Liver (tissue), 3 donors: ENCODE measurements around the gene RPS6KA2.
"Not testable (repeated sequence)": the region's sequence is repeated elsewhere in the genome, so short reads cannot be mapped to it uniquely, and the experiment has no call there.

Experiments used
- ATF3 ChIP-seq: IDR thresholded peaks from 2 replicates; pipeline ENCODE4 v1.6.1; 2016; ENCODE audit warnings: antibody characterized with exemption
- EGR1 ChIP-seq, 2 donors: IDR thresholded peaks; 2 replicates each; pipeline ENCODE4 v1.6.1; 2016 to 2018; ENCODE audit warnings: antibody characterized with exemption in 2 of 2, low read depth in 2 of 2
- GABPA ChIP-seq, 2 donors: IDR thresholded peaks in 1 of 2; conservative IDR thresholded peaks in 1 of 2; 2 replicates each; pipeline ENCODE4 v1.6.1; 2016; ENCODE audit warnings: antibody characterized with exemption in 2 of 2, mild to moderate bottlenecking in 1 of 2, moderate library complexity in 1 of 2
- HNF4G ChIP-seq: IDR thresholded peaks from 2 replicates; pipeline ENCODE4 v1.6.1; 2016; ENCODE audit warnings: antibody characterized with exemption
- JUND ChIP-seq, 2 donors: IDR thresholded peaks; 2 replicates each; pipeline ENCODE4 v1.6.1; 2016; ENCODE audit warnings: antibody characterized with exemption in 2 of 2
- REST ChIP-seq: IDR thresholded peaks from 2 replicates; pipeline ENCODE4 v1.6.1; 2016; ENCODE audit warnings: antibody characterized with exemption, mild to moderate bottlenecking
- RXRA ChIP-seq, 2 donors: IDR thresholded peaks; 2 replicates each; pipeline ENCODE4 v1.6.1; 2017 to 2018; ENCODE audit warnings: antibody characterized with exemption in 2 of 2, mild to moderate bottlenecking in 1 of 2
- SP1 ChIP-seq: IDR thresholded peaks from 2 replicates; pipeline ENCODE4 v1.6.1; 2018; ENCODE audit warnings: antibody characterized with exemption, mild to moderate bottlenecking
- TAF1 ChIP-seq: conservative IDR thresholded peaks from 2 replicates; pipeline ENCODE4 v1.6.1; 2016; ENCODE audit warnings: antibody characterized with exemption, mild to moderate bottlenecking
- YY1 ChIP-seq: IDR thresholded peaks from 2 replicates; pipeline ENCODE4 v1.6.1; 2016; ENCODE audit warnings: antibody characterized with exemption, mild to moderate bottlenecking
- TF ChIP-seq, protein P1 (sequence below): IDR thresholded peaks from 2 replicates; pipeline ENCODE4 v1.6.1; 2016; ENCODE audit warnings: antibody characterized with exemption
- TF ChIP-seq, protein P2 (sequence below): IDR thresholded peaks from 2 replicates; pipeline ENCODE4 v1.6.1; 2016; ENCODE audit warnings: antibody characterized with exemption
- TF ChIP-seq, protein P3 (sequence below): fragments of 150-350 bp; IDR thresholded peaks from 2 replicates; pipeline ENCODE4 v1.5.1; 2017; ENCODE audit warnings: improper control_type of control experiment, low read depth, low read length; ENCODE audit not compliant: missing input control
- donor health status: healthy.
- donor health status: healthy.

DNA sequence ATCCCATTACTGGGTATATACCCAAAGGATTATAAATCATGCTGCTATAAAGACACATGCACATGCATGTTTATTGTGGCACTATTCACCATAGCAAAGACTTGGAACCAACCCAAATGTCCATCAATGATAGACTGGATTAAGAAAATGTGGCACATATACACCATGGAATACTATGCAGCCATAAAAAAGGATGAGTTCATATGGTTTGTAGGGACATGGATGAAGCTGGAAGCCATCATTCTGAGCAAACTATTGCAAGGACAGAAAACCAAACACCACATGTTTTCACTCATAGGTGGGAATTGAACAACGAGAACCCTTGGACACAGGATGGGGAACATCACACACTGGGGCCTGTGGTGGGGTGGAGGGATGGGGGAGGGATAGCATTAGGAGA is 98.0 kb downstream of the RPS6KA2 start:
- TF ChIP-seq, protein P1, sequence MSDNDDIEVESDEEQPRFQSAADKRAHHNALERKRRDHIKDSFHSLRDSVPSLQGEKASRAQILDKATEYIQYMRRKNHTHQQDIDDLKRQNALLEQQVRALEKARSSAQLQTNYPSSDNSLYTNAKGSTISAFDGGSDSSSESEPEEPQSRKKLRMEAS, result not testable (repeated sequence)
- TF ChIP-seq, protein P2, sequence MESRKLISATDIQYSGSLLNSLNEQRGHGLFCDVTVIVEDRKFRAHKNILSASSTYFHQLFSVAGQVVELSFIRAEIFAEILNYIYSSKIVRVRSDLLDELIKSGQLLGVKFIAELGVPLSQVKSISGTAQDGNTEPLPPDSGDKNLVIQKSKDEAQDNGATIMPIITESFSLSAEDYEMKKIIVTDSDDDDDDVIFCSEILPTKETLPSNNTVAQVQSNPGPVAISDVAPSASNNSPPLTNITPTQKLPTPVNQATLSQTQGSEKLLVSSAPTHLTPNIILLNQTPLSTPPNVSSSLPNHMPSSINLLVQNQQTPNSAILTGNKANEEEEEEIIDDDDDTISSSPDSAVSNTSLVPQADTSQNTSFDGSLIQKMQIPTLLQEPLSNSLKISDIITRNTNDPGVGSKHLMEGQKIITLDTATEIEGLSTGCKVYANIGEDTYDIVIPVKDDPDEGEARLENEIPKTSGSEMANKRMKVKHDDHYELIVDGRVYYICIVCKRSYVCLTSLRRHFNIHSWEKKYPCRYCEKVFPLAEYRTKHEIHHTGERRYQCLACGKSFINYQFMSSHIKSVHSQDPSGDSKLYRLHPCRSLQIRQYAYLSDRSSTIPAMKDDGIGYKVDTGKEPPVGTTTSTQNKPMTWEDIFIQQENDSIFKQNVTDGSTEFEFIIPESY, result not testable (repeated sequence)
- TF ChIP-seq JUND (IDR thresholded peaks at IDR 0.05); REST; ATF3; TAF1; YY1; SP1; HNF4G; RXRA (IDR thresholded peaks at IDR 0.05); EGR1 (IDR thresholded peaks at IDR 0.05; ENCODE audit: low read depth in 2 of 2); GABPA (IDR thresholded peaks at IDR 0.05 in 1 of 2, conservative IDR thresholded peaks at IDR 0.05 in 1 of 2): not testable (repeated sequence)
- TF ChIP-seq, protein P3, sequence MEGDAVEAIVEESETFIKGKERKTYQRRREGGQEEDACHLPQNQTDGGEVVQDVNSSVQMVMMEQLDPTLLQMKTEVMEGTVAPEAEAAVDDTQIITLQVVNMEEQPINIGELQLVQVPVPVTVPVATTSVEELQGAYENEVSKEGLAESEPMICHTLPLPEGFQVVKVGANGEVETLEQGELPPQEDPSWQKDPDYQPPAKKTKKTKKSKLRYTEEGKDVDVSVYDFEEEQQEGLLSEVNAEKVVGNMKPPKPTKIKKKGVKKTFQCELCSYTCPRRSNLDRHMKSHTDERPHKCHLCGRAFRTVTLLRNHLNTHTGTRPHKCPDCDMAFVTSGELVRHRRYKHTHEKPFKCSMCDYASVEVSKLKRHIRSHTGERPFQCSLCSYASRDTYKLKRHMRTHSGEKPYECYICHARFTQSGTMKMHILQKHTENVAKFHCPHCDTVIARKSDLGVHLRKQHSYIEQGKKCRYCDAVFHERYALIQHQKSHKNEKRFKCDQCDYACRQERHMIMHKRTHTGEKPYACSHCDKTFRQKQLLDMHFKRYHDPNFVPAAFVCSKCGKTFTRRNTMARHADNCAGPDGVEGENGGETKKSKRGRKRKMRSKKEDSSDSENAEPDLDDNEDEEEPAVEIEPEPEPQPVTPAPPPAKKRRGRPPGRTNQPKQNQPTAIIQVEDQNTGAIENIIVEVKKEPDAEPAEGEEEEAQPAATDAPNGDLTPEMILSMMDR, result not testable (repeated sequence)
